Measurements from ENCODE around the gene DPYSL3. TPM values are rescaled to one million over a fixed set of nuclear protein-coding genes. Genes with fewer than 3 reads are reported as not detected.

Gene DPYSL3
- total RNA-seq, 1 donor from 2014 or later: 56.0 TPM

- Mint-ChIP-seq H3K27me3 (no peaks in the 10 kb centered on the region), H3K36me3 (ENCODE audit: insufficient read depth) (no peaks in the 10 kb centered on the region), H3K27ac (no peak overlapping the region), H3K4me3 (ENCODE audit: low read depth) (no peak overlapping the region), H3K9me3 (ENCODE audit: low read depth) (no peaks in the 10 kb centered on the region), H3K4me1 (ENCODE audit: low read depth) (no peaks in the 10 kb centered on the region)
- no peak for TF ChIP-seq CTCF (IDR thresholded peaks at IDR 0.05; ENCODE audit: unreplicated experiment)
- no peak for DNase-seq (ENCODE audit: low spot score, unreplicated experiment)
Observed at GRCh38 chr5:147474140-147474539, 35.7 kb downstream of the DPYSL3 start.

- Mint-ChIP-seq H3K4me3 (ENCODE audit: low read depth) (no peak overlapping the region), H3K9me3 (ENCODE audit: low read depth) (no peaks in the 10 kb centered on the region), H3K4me1 (ENCODE audit: low read depth) (no peaks in the 10 kb centered on the region), H3K27me3 (no peaks in the 10 kb centered on the region), H3K27ac (no peak overlapping the region), H3K36me3 (ENCODE audit: insufficient read depth) (no peaks in the 10 kb centered on the region)
- TF ChIP-seq CTCF (IDR thresholded peaks at IDR 0.05; ENCODE audit: unreplicated experiment): no peak
- DNase-seq (ENCODE audit: low spot score, unreplicated experiment): no peak
Observed at GRCh38 chr5:147472664-147473475, 37.0 kb downstream of the DPYSL3 start.

- Mint-ChIP-seq H3K27me3 (no peaks in the 10 kb centered on the region), H3K36me3 (ENCODE audit: insufficient read depth) (no peaks in the 10 kb centered on the region), H3K4me1 (ENCODE audit: low read depth) (no peaks in the 10 kb centered on the region), H3K9me3 (ENCODE audit: low read depth) (no peaks in the 10 kb centered on the region), H3K27ac (no peak overlapping the region), H3K4me3 (ENCODE audit: low read depth) (no peak overlapping the region)
- no peak for TF ChIP-seq CTCF (IDR thresholded peaks at IDR 0.05; ENCODE audit: unreplicated experiment)
- no peak for DNase-seq (ENCODE audit: low spot score, unreplicated experiment)
Observed at GRCh38 chr5:147467973-147468508, 41.8 kb downstream of the DPYSL3 start.

GRCh38 chr5:147466360-147466980 is 43.4 kb downstream of the DPYSL3 start:
- TF ChIP-seq CTCF (IDR thresholded peaks at IDR 0.05; ENCODE audit: unreplicated experiment): no peak
- Mint-ChIP-seq H3K4me3 (ENCODE audit: low read depth) (no peak overlapping the region), H3K9me3 (ENCODE audit: low read depth) (no peaks in the 10 kb centered on the region), H3K27me3 (no peaks in the 10 kb centered on the region), H3K4me1 (ENCODE audit: low read depth) (no peaks in the 10 kb centered on the region), H3K27ac (no peak overlapping the region), H3K36me3 (ENCODE audit: insufficient read depth) (no peaks in the 10 kb centered on the region)
- no peak for DNase-seq (ENCODE audit: low spot score, unreplicated experiment)

- H3K9me3 Mint-ChIP-seq (ENCODE audit: low read depth): no peaks in the 10 kb centered on the region
- no peak for DNase-seq (ENCODE audit: low spot score, unreplicated experiment)
- no peak for TF ChIP-seq CTCF (IDR thresholded peaks at IDR 0.05; ENCODE audit: unreplicated experiment)
- H3K4me3 Mint-ChIP-seq (ENCODE audit: low read depth): no peak overlapping the region
- no peaks in the 10 kb centered on the region for H3K4me1 Mint-ChIP-seq (ENCODE audit: low read depth)
- H3K27me3 Mint-ChIP-seq: no peaks in the 10 kb centered on the region
- H3K36me3 Mint-ChIP-seq (ENCODE audit: insufficient read depth): no peaks in the 10 kb centered on the region
- no peak overlapping the region for H3K27ac Mint-ChIP-seq
Observed at GRCh38 chr5:147465747-147466146, 44.1 kb downstream of the DPYSL3 start.
